Kidney epithelial cell (primary cell): ENCODE data around the gene ADTRP. TPM values are rescaled to one million over a fixed set of nuclear protein-coding genes. Genes with fewer than 3 reads are reported as not detected.

Experiments
- DNase-seq: peaks from one replicate; pipeline ENCODE4 v3.0.0-alpha.2; 2010; ENCODE audit warnings: low read depth
- H3K27me3 ChIP-seq: 2 replicates; pipeline ENCODE4 v1.6.0; 2011; ENCODE audit warnings: low read length; ENCODE audit not compliant: control insufficient read depth, insufficient read depth
- H3K36me3 ChIP-seq: 2 replicates; pipeline ENCODE4 v1.5.1; 2011; ENCODE audit warnings: low read length; ENCODE audit not compliant: control insufficient read depth, insufficient read depth
- H3K4me3 ChIP-seq: 2 replicates; pipeline ENCODE4 v1.5.1; 2011; ENCODE audit warnings: low read depth, mild to moderate bottlenecking, control low read depth, low read length
- CTCF ChIP-seq: IDR thresholded peaks from 2 replicates; pipeline ENCODE4 v1.5.1; 2011; ENCODE audit warnings: mild to moderate bottlenecking, moderate library complexity, low read length, control low read depth, inconsistent platforms; ENCODE audit not compliant: insufficient read depth, poor library complexity, severe bottlenecking
- total RNA-seq: library from RNA; depleted of rRNA; stranded (reverse); fragments of >200 nt; gene quantifications from 2 replicates; pipeline ENCODE4 v1.2.3, GENCODE V29; 2015

Gene ADTRP
- total RNA-seq, 1 donor from 2014 or later, result 4.6 TPM

DNA sequence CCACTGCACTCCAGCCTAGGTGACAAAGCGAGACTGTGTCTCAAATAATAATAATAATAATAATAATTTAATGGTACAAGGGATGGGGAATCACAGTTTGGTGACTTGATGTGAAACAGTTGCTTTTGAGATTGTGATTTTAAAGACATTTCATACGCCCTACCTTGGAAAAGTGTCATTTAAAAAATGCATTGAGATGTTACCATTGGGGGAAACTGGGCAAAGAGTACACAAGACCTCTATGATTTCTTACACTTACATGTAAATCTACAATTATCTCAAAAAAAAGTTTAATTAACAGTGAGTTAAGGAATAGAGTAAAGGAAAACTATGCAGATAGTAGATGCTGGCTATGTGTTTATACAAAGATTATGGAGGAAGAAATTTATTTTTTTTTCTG is 22.3 kb downstream of the ADTRP start:
- DNase-seq, result no peak
- TF ChIP-seq CTCF, result no peak
- Histone ChIP-seq H3K27me3 (no peaks in the 10 kb centered on the region), H3K4me3 (no peak overlapping the region), H3K36me3 (no peaks in the 10 kb centered on the region)

GRCh38 chr6:11755725-11756124 is 22.9 kb downstream of the ADTRP start:
- DNase-seq, result no peak
- TF ChIP-seq CTCF, result no peak

GRCh38 chr6:11754625-11755271 is 23.9 kb downstream of the ADTRP start:
- no peak overlapping the region for H3K4me3 ChIP-seq
- H3K27me3 ChIP-seq, result no peaks in the 10 kb centered on the region
- no peaks in the 10 kb centered on the region for H3K36me3 ChIP-seq
- DNase-seq, result no peak
- no peak for TF ChIP-seq CTCF

More at GRCh38 chr6:11755725-11756124, 22.9 kb downstream of the ADTRP start:
- Histone ChIP-seq H3K36me3 (no peaks in the 10 kb centered on the region), H3K4me3 (no peak overlapping the region), H3K27me3 (no peaks in the 10 kb centered on the region)

DNA sequence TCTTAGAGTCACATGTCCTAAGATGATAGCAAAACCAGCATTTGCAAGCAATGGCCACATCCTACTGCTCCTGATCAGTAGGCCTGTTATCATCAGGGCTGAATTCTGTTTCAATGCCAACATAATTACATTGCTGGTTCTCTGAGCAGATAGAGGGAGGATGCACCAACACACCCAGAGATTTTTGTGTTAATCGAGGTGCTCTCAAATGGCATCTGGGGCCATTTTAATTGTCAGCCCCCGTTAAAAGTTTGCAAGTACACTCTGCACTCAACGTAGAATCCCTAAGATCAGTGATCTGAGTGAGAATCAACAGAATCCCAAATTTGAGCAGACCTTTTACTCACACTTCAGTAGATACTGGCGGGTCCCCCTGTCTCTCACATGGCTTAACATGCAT is 24.8 kb downstream of the ADTRP start:
- TF ChIP-seq CTCF, result no peak
- no peaks in the 10 kb centered on the region for H3K36me3 ChIP-seq
- DNase-seq, result no peak
- no peaks in the 10 kb centered on the region for H3K27me3 ChIP-seq
- no peak overlapping the region for H3K4me3 ChIP-seq

DNA sequence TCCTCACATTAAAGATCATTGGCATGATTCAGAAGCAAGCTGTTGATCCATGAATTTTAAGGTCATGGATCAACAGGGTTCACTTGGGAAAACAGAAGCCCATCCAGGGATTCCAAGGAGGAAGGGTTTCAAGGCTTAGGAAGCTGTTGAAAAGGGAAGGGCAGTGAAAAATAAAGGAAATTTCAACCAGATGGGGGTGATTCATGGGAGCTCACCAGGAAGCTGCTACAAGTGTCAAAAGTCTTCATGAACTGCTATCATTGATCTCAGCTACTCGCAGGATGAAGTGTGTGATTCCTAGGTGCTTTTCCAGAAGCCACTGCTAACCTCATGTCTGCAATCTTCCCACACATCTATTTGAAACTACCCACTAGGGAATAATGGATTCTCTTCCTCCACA is 26.2 kb downstream of the ADTRP start:
- DNase-seq, result no peak
- no peaks in the 10 kb centered on the region for H3K27me3 ChIP-seq
- no peak overlapping the region for H3K4me3 ChIP-seq
- TF ChIP-seq CTCF, result no peak
- no peaks in the 10 kb centered on the region for H3K36me3 ChIP-seq

GRCh38 chr6:11750682-11751081 is 27.9 kb downstream of the ADTRP start:
- TF ChIP-seq CTCF, result no peak
- Histone ChIP-seq H3K36me3 (no peaks in the 10 kb centered on the region), H3K27me3 (no peaks in the 10 kb centered on the region), H3K4me3 (no peak overlapping the region)
- no peak for DNase-seq
